A673 (cell line): ENCODE data around the gene CLCN5.

ENCODE experiments used
- CTCF ChIP-seq: fragments of 300-800, 200-600 bp; sonication (generic); conservative IDR thresholded peaks from 2 replicates; pipeline ENCODE4 v1.5.1; 2017; ENCODE audit warnings: low read depth, mild to moderate bottlenecking, antibody characterized with exemption, low read length, moderate library complexity, mixed read lengths
- EZH2 ChIP-seq: fragments of 200-600 bp; sonication (generic); IDR thresholded peaks from 2 replicates; pipeline ENCODE4 v1.6.1; 2017; ENCODE audit warnings: borderline replicate concordance, low read depth, mild to moderate bottlenecking, mixed read lengths, antibody characterized with exemption, low read length; ENCODE audit not compliant: poor library complexity, severe bottlenecking

GRCh38 chrX:50066318-50066937, 144.0 kb downstream of the CLCN5 start:
- no peak for TF ChIP-seq EZH2
- no peak for TF ChIP-seq CTCF
